Uterus (tissue), 2 donors: ENCODE measurements around the gene PIAS1.

Source experiments
- POLR2A ChIP-seq, 2 donors: fragments of 450-650 bp; IDR thresholded peaks; one replicate each; pipeline ENCODE4 v1.6.1; 2016; ENCODE audit warnings: antibody characterized with exemption in 2 of 2, mild to moderate bottlenecking in 1 of 2, moderate library complexity in 1 of 2
- TF ChIP-seq, protein P1 (sequence below), 4 experiments: fragments of 200-600 bp in 2 of 4; fragments of 450-650 bp in 2 of 4; sonication (generic) in 2 of 4; IDR thresholded peaks; one replicate each; pipeline ENCODE4 v1.5.1; 2016 to 2019; ENCODE audit warnings: antibody characterized with exemption in 4 of 4, mild to moderate bottlenecking in 2 of 4, moderate library complexity in 1 of 4

DNA sequence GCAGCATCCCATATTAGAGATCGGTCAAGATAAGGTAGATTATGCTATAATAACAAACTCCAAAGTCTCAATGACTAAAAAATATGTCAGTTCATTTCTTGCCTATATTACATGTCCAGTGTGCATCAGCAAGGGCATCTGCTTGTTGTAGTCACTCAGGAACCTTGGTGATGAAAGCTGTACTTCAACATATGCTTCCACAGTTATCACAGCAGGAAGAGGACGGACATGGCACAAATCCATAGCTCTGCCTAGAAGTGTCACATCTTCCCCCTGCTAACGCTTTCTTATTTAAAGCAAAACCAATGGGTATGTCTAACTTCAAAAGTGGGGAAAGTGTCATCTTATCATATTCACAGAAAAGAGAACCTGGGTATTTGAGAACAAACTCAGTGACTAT, 20.0 kb upstream of the PIAS1 start:
- TF ChIP-seq, protein P1, sequence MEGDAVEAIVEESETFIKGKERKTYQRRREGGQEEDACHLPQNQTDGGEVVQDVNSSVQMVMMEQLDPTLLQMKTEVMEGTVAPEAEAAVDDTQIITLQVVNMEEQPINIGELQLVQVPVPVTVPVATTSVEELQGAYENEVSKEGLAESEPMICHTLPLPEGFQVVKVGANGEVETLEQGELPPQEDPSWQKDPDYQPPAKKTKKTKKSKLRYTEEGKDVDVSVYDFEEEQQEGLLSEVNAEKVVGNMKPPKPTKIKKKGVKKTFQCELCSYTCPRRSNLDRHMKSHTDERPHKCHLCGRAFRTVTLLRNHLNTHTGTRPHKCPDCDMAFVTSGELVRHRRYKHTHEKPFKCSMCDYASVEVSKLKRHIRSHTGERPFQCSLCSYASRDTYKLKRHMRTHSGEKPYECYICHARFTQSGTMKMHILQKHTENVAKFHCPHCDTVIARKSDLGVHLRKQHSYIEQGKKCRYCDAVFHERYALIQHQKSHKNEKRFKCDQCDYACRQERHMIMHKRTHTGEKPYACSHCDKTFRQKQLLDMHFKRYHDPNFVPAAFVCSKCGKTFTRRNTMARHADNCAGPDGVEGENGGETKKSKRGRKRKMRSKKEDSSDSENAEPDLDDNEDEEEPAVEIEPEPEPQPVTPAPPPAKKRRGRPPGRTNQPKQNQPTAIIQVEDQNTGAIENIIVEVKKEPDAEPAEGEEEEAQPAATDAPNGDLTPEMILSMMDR (IDR thresholded peaks at IDR 0.05), result no peak
- no peak for TF ChIP-seq POLR2A (IDR thresholded peaks at IDR 0.05)
